Regular cardiac myocyte (primary cell): Measurements from ENCODE around the gene PLAAT1. TPM values are rescaled to one million over a fixed set of nuclear protein-coding genes. Genes with fewer than 3 reads are reported as not detected.

Source experiments
- total RNA-seq: library from RNA; depleted of rRNA; stranded (reverse); fragments of >200 nt; gene quantifications from 2 replicates; pipeline ENCODE4 v1.2.3, GENCODE V29; 2014

Gene PLAAT1
- total RNA-seq = 0.56 TPM in 1 of 2 replicates, not detected in the other

DNA sequence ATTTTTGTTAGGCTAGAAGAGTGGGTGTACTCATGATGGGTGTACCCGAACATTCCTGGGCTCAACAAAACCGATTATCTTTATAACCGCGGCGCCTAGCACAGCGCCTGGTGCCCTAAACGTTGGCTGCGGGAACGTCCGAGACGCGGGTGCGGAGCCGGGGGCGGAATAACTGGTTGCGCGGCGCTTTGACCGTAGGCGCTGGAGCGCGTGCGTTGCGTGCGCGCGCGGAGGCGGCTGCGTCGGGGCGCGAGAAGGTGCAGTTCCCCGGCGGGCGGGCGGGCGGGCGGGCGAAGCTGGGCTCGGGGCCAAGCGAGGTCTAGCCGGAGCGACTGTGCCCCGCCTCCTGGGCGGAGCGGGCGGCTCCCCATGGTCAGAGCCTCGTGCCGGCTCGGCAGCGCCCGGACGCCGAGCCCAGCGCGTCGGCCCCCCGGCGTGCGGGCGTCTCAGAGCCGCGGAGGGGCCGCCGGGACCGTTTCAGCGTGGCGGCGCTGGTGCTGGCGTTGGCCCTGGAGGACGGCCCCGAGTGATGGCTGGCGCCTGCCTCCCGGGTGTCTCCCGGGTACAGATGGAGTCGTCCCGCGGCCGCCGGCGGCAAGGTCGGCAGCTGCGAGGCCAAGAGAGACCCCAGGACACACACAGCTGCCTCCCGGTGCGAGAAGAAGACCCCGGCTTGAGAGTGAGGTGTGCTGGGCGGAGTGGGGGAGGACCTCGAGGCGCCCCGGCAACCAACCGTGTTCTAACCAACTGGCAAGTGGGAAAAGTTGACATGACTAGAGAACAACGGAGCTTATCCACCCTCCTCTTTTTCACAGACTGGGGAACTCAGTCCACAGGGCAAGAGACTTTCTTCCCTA is at the start of gene PLAAT1:
Gene PLAAT1 (plus strand): TSS at position 373 of the 857 bp plus-strand sequence. CDS start 14,429 bp downstream, outside the sequence.

Other genes starting within 250 kb of the PLAAT1 start
- not detected in 2 replicates for gene ATP13A5, start 137.5 kb downstream of the PLAAT1 start, total RNA-seq